GM18907 (cell line): ENCODE data around the gene SRM.
"Not testable (repeated sequence)": the region's sequence is repeated elsewhere in the genome, so short reads cannot be mapped to it uniquely, and the experiment has no call there.

Source experiments
- ATAC-seq: cut with Tn5 transposase; IDR thresholded peaks from one replicate; pipeline ENCODE4 v1.9.1; 2021; ENCODE audit warnings: mild to moderate bottlenecking, moderate library complexity; ENCODE audit not compliant: unreplicated experiment

SRM gene

DNA sequence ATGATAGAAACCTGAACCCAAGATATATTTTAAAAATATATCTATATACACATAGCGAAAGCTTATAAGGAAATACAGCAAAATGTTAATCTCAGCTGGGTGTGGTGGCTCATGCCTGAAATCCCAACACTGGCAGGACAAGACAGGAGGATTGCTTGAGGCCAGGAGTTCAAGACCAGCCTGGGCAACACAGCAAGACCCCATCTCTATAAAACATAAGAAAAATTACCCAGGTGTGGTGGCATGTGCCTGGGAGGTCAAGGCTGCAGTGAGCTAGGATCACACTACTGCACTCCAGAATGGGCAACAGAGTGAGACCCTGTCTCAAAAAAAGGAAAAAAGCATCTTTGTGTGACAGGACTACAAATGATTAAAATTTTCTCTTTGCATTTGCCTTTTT is 6.0 kb upstream of the SRM start:
- ATAC-seq = no peak

- ATAC-seq = no peak
These were observed 5.1 kb upstream of the SRM start for GRCh38 chr1:11064942-11065341.

GRCh38 chr1:11063937-11064537 is 4.2 kb upstream of the SRM start:
- ATAC-seq = not testable (repeated sequence)

DNA sequence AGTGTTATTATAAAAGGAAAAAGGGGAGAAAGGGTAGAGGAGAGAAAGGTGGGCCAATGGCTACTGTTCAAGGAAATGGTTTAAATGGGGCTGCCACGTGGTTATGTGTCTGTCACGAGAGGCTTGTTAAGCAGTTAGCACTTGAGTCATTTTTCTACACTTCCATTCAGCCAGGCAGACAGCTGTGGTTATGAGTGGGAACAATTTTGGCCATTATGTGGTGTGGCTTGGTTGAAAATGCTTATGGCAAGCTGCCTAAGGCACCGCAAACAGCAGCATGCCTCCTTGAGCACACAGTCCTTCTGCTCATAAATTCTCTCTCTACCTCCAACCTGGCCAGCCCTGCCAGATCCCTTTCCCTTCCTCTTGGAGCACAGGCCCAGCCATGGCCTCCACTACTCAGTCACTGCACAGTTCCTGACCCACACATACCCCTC is 3.2 kb upstream of the SRM start:
- no peak for ATAC-seq

DNA sequence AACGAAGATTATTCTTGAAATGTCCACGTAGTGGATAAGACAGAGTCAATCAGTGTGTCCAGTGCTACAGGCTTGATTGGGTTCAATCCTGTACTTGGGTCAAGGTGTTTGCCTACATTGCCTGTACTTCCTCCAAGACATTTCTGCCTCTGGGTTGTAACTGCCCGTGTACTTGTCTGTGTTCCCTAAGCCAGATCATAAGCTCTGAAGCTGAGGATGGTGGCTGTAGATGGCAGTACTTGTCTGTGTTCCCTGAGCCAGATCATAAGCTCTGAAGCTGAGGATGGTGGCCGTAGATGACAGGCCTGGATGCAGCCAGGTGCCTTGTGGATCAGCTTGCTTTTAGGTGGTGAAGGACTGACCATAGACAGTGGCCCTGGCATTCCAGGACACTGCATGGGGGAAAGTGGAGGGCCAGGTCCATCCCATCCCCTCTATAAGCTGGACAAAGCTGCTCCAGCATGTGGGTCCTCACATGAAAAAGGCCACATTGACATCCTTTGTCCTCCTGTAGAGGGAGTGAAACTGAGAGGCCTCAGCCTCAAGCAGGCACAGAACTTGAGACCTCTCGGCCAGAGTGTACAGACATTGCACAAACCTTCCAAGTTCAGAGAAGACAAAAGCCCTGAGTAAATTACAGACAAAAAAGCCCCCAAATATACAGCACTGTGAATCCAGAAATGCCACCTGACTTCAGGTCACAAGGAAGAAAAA is 2.0 kb upstream of the SRM start:
- ATAC-seq = no peak

DNA sequence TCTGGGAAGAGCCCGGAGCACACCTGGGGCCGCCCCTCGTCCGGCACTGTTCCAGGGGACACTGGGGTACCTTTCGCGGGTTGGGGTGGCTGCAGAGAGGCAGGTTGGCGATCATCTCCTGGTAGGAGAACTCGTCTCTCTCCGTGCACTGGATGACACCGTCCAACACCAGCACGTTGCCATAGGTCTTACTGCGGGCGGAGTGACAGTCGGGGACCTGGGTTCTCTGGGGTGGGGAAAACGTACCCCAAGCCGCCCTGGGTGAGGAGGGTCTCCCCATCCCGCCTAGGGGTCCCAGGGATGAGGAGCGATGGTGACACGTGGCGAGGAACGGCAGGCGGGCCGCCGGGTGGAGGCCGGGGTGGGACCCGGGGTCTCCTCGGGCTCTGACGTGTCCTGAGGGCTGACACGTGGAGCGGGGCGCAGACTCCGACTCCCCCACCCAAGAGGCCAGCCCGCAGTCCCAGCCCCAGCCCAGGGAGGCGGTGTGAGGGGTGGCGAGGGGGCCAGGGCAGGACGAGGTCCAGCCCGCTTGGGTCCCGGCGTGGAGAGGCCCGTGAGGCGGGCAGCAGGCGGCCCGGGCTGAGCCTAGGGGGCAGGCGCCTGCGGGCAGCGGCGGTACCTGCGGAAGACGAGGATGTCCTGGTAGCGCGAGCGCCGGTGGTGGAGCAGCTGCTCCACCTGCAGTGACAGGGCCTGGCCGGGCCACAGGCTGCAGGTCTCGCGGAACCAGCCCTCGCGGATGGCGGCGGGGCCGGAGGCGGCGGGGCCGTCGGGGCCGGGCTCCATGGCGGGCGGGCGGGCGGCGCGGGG is 457 bp downstream of the SRM start:
- ATAC-seq = peak; percentile 30

DNA sequence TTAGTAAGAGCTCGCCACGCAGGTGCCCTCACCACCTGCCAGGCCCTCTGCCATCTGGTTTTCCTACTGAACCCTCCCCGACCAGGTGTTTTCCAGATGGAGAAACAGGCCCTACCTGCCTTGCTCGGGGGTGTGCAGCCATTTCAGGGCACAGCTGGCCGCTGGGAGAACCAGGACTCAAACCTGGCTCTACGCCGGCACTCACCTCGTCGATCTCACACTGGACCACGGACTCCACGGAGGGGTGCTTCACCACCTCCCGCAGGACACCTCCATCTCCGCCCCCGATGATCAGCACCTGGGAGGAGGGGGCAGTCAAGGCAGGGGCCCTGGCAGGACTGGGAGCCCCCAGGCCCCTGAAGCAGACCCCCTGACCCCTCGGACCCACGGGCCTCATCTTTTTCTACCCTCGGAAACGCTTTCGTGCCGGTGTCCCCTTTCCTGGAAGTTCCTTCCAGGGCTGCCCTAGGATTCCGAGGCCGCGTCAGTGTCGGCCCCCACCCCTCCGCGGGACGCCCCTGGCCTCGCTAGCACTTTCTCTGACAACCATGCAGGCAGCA is 1.1 kb downstream of the SRM start:
- no peak for ATAC-seq

DNA sequence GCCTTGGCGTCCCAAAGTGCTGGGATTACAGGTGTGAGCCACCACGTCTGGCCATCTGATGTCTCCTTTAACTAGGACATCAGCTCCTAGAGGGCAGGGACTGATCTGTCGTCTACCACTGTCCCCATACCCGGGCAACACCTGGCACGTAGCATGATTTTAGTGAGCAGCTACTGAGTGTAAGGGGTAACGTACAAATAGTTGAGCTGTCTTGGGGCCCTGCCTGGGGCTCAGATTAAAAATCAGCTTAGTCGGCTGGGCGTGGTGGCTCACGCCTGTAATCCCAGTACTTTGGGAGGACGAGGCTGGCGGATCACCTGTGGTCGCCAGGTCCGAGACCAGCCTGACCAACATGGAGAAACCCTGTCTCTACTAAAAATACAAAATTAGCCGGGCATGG is 1.8 kb downstream of the SRM start:
- no peak for ATAC-seq

DNA sequence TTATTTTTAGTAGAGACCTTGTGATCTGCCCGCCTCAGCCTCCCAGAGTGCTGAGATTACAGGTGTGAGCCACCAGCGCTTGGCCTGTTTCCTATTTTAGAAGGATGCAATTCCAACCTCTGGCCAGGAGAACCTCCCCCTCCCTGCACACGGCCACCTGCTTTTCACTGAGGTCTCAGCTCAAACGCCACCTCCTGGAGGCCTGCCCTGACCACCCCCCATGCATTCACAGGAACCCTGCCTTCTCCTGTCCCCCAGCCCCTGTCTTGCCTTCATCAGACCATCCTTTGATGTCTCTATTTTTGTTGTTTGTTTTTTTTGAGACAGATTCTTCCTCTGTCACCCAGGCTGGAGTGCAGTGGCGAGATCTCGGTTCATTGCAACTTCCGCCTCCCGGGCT is 2.3 kb downstream of the SRM start:
- ATAC-seq = no peak

- no peak for ATAC-seq
These were observed 3.3 kb downstream of the SRM start for GRCh38 chr1:11056504-11056903.

- no peak for ATAC-seq
These were observed 4.1 kb downstream of the SRM start for GRCh38 chr1:11055676-11056075.

DNA sequence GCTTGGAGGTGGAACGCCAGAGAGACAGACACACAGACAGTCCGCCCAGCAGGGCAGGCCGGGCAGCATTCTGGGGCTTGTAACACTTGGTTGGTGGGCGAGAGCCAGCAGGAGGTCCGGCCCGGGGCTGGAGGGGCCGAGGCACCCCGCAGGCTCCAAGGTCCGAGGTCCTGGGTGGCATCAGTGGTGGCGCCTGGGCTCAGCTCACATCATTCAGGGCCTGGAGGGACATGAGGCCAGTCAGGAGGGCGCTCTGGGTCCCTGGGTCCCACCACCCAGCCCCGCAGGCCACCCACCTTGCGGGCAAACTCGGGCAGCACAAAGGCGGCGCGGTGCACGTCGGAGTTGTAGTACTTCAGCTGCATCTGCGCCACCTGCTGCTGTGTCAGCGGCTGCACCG is 5.2 kb downstream of the SRM start:
- no peak for ATAC-seq

DNA sequence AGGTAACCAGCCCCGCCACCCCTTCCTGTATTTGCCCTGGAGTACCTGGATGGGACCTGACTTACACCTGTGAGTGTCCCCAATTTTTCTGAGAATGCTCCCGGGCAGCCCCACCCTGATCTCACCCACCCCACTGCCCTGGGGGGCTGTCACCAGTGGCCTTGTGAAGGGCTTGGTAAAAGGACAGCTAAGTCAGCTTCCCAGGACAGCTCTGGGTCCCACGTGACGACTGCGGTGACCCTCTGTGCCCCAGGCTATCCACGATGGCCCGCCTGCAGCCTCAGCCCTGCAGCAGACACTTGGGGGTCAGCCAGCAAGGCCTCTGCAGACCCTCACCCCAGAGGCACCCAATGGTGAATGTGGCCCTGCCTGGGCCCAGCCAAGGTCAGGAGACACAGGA is 5.6 kb downstream of the SRM start:
- ATAC-seq = no peak

DNA sequence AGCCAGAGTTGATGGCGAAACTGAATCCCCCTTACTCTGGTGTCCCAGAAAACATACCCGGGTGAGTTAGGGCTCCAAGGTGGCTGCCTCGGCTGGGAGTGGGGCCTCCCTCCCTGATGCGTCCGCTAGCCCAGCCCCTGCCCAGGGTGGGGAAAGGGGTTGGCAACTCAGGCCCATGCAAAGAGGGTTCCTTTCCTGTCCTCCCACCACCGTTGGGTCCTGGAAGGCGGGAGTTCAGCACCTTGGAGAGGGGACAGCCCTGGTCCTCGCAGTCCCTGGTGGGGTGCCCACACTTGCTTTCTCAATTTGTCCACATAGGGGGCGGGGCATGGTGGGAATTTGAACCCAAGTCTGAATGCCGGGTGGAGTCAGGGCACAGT is 6.1 kb downstream of the SRM start:
- ATAC-seq = no peak

GRCh38 chr1:11052839-11053757 is 6.7 kb downstream of the SRM start:
- no peak for ATAC-seq

- ATAC-seq = no peak
These were observed 7.9 kb downstream of the SRM start for GRCh38 chr1:11051781-11052511.

DNA sequence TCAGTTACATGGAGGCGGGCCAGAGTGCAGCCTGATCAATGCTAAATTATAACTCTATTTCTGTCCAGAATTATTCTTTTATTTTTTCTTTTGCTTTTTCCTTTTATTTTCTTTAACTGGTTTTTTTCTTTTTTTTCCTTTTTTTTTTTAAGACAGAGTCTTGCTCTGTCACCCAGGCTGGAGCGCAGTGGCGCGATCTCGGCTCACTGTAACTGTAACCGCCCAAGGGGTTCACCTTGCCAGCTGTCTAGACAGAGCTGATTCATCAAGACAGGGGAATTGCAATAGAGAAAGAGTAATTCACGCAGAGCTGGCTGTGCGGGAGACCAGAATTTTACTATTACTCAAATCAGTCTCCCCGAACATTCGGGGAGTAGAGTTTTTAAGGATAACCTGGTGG is 8.7 kb downstream of the SRM start:
- not testable (repeated sequence) for ATAC-seq

DNA sequence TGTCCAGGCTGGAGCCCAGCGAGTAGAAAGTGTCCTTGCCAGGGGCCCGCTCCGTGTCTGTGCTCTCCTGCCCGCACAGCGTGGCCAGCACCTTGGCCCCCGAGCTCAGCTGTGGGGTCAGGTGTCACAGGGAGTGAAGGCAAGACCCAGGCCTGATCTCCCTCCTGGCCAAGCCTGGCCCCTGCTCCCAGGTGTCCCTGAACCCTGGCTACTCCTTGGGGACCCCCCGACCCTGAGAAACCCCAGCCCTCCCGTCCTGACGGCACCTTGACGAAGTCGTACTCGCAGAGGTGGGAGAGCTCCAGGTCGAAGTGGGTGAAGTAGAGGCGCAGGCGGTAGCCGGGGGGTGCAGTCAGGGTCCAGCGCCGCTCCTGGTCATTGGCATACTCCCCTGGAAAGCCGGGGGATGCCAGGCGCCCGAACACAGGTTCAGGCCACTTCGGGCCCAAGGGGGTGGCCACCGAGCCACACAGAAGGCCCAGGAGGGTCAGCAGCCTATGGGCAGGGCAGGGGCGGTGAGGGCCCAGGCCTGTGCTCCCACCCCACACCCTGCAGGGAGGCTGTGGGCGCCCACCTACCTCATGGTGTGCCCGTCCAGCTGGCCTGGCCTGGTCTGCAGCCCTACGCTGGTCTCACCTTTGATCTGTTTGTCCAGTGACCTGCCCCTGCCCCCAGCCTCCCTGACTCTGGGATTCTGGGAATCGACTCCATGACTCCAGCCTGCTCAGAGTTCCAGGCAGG is 13.0 kb downstream of the SRM start, which contains the start of gene MASP2:
TSS of gene MASP2 (minus strand) at position 615 of the 741 bp plus-strand sequence. CDS start at position 583, 32 bp downstream.
- ATAC-seq = no peak

- ATAC-seq = no peak
These were observed 13.6 kb downstream of the SRM start for GRCh38 chr1:11046270-11046566.
